ENCODE results near the gene CX3CR1.

The CX3CR1 gene

DNA sequence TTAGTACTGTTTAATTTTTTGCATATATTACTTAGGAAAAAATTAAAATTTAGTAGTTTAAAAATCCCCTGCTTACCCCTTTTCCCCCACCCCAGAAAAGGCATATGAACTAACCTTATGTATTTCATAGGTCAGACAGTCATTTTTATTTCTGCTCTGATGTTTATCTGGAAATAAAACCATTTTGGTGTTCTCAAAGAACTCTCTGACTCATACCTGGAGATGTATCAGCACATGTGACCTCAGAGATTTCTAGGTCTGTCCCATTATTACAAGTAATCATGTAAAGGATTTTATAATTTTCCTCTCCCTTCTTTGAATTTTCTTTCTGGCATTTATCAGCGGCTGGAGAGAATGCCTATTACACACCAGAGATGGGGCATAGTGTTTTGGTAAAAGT lies 35.6 kb upstream of the CX3CR1 start:
- DNase-seq (ENCODE audit: low spot score in 2 of 2) = no peak
- no peak for ATAC-seq (replicated peaks; ENCODE audit: extremely low read depth, poor library complexity, severe bottlenecking)
- peaks cover 30% of the 10 kb centered on the region for H3K27me3 Mint-ChIP-seq
- H3K27ac Mint-ChIP-seq (ENCODE audit: low read depth) = no peak overlapping the region
- peaks cover 1% of the 10 kb centered on the region for H3K36me3 Mint-ChIP-seq (ENCODE audit: insufficient read depth)
- H3K9me3 Mint-ChIP-seq = peaks cover 11% of the 10 kb centered on the region
- no peaks in the 10 kb centered on the region for H3K4me1 Mint-ChIP-seq
- H3K4me3 Mint-ChIP-seq = no peak overlapping the region

DNA sequence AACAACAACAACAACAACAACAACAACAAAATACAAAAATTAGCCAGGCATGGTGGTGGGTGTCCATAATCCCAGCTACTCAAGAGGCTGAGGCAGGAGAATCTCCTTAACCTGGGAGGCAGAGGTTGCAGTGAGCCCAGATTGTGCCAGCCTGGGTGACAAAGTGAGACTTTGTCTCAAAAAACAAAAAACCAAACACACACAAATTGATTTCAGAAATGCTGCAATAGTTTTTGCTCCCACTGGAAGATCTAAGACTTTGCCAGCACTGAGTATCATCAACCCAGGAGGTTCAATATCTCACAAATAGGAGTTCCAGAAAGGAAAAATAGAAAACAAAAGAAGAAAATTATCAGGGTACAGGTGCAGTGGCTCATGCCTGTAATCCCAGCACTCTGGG lies 33.5 kb upstream of the CX3CR1 start:
- no peak for DNase-seq (ENCODE audit: low spot score in 2 of 2)
- Mint-ChIP-seq H3K9me3 (peaks cover 11% of the 10 kb centered on the region), H3K4me3 (no peak overlapping the region), H3K27me3 (peaks cover 29% of the 10 kb centered on the region), H3K27ac (ENCODE audit: low read depth) (no peak overlapping the region), H3K4me1 (no peaks in the 10 kb centered on the region), H3K36me3 (ENCODE audit: insufficient read depth) (peaks cover 1% of the 10 kb centered on the region)
- no peak for ATAC-seq (replicated peaks; ENCODE audit: extremely low read depth, poor library complexity, severe bottlenecking)

DNA sequence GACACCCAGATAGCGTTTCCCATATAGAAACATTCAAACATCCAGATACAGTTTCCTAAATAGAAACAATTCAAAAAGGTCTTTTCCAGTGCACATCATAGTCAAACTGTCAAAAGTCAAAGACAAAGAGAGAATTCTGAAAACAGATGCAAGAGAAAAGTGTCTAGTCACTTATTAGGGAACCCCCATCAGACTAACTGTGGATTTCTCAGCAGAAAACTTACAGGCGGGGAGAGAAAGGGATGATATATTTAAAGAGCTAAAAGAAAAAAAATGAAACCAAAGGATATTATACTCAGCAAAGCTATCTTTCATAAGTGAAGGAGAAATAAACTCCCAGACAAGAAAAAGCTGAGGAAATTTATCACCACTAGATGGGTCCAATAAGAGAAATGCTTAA lies 22.3 kb upstream of the CX3CR1 start:
- H3K36me3 Mint-ChIP-seq (ENCODE audit: insufficient read depth) = no peaks in the 10 kb centered on the region
- ATAC-seq (replicated peaks; ENCODE audit: extremely low read depth, poor library complexity, severe bottlenecking) = no peak
- peaks cover 40% of the 10 kb centered on the region for H3K9me3 Mint-ChIP-seq
- no peak for DNase-seq (ENCODE audit: low spot score in 2 of 2)
- no peak overlapping the region for H3K27ac Mint-ChIP-seq (ENCODE audit: low read depth)
- peaks cover 79% of the 10 kb centered on the region for H3K27me3 Mint-ChIP-seq
- no peaks in the 10 kb centered on the region for H3K4me1 Mint-ChIP-seq
- no peak overlapping the region for H3K4me3 Mint-ChIP-seq

DNA sequence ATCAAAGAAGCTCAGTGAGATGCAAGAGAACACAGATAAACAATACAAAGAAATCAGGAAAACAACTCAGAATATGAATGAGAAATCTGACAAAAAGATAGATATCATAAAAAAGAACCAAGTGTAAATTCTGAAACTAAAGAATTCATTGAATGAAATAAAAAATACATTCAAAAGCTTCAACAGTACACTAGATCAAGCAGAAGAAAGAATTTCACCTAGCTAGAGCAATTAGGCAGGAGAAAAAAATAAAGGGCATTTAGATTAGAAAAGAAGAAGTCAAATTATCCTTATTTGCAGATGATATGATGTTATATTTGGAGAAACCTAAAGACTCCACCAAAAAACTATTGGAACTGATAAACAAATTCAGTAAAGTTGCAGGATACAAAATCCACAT lies 19.4 kb upstream of the CX3CR1 start:
- peaks cover 55% of the 10 kb centered on the region for H3K27me3 Mint-ChIP-seq
- H3K36me3 Mint-ChIP-seq (ENCODE audit: insufficient read depth) = no peaks in the 10 kb centered on the region
- no peaks in the 10 kb centered on the region for H3K4me1 Mint-ChIP-seq
- no peak overlapping the region for H3K27ac Mint-ChIP-seq (ENCODE audit: low read depth)
- ATAC-seq (replicated peaks; ENCODE audit: extremely low read depth, poor library complexity, severe bottlenecking) (no peak), DNase-seq (ENCODE audit: low spot score in 2 of 2) (no peak)
- peaks cover 34% of the 10 kb centered on the region for H3K9me3 Mint-ChIP-seq
- no peak overlapping the region for H3K4me3 Mint-ChIP-seq

DNA sequence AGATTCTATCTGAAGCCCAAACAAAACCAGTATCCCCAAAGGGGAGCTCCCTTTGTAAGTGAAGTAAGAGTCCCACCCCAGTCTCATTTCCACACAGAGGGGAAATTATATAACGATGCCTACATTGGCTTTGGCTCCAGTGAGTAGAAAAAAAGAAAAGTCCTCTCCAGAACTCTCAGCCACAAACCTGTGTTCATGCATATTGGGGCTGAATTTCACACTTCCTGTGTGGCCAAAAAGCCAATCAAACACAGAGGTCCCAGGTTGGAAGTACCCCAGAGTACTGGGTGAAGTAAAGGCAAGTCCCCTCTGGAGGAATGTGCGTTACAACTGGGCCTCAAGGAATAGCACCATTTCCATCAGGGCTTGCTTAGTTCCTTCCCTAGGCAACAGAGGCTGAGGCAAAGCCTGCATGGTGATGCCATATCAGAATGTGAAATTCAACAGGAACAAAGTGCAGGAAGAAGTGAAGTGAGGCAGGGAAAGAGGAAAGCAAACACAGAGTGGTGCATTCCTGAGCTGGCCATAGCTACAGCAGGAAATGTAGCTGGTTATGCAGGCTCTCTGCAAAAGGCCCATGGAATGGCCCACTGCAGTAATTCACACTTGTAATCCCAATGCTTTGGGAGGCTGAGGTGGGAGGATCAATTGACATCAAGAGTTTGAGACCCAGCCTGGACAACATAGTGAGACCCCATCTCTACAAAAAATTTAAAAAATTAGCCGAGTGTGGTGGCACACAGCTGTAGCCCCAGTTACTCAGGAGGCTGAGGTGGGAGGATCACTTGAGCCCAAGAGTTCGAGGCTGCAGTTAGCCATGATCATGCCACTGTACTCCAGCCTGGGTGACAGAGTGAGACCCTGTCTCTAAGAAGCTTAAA lies 16.6 kb upstream of the CX3CR1 start:
- peaks cover 28% of the 10 kb centered on the region for H3K27me3 Mint-ChIP-seq
- H3K4me1 Mint-ChIP-seq = peaks cover 5% of the 10 kb centered on the region
- ATAC-seq (replicated peaks; ENCODE audit: extremely low read depth, poor library complexity, severe bottlenecking) (no peak), DNase-seq (ENCODE audit: low spot score in 2 of 2) (no peak)
- H3K4me3 Mint-ChIP-seq = no peak overlapping the region
- H3K36me3 Mint-ChIP-seq (ENCODE audit: insufficient read depth) = peaks cover 3% of the 10 kb centered on the region
- no peak overlapping the region for H3K27ac Mint-ChIP-seq (ENCODE audit: low read depth)
- H3K9me3 Mint-ChIP-seq = peaks cover 26% of the 10 kb centered on the region

DNA sequence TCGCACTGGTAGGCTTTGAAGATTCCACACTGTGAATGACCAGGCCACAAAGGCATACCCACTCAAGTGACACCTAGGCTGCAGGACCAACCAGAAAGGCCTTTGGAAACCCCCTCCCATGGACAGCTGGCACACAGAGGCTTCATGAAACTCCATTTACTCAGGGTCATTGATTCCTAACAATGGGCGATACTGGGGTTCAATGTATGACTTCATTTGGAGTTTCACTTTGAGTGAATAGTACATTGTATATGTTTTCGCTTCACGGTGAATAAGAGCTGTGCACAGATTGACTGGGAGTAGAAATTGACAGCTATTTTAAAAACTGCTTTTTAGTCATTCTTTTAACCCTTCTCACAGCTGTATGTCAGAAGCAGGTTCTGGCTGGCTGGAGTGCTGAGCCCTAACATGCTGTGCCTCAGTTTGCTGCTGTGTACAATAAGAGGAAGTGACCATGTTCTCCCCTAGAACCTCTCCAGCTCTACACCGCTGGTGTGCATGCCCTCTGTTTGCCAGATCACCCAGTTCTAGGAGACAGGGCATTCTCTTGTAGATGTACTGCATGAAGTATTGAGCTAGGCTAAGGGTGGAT lies 15.4 kb upstream of the CX3CR1 start:
- H3K4me3 Mint-ChIP-seq = no peak overlapping the region

DNA sequence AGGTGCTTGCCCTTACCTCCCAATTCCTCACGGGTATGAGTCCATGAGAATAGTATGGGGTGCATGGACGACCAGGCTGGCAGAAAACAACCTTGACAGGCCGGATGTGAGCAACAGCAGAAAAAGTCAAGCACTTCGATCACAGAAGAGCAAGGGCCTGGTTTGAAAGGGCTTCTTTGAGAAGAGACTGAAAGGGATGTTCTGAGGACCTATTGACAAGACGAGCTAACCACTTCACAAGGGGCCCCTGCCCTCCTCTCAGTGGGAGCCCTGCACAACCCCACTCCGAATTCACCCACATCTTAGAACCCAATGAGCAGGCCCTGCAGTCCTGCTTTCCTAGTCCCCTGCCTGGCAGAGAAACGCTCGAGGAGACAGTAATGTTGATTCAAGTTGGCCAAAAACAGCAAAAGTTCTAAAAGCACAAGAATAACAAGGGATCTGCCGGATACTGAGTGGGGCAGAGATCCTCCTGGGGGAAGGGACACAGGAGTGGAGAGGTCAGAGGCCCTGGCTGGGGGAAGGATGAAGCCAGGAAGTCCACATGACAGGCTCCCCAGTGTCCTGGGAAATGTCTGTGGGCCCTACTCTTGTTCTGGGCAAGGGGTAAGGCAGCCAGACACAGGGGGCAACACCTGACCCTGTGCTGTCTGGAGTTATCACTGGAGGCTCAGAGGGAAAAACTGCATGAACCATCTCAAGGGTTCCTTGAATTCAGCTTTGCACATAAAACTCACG lies 14.8 kb upstream of the CX3CR1 start:
- peaks cover 5% of the 10 kb centered on the region for H3K4me1 Mint-ChIP-seq
- peaks cover 10% of the 10 kb centered on the region for H3K27me3 Mint-ChIP-seq
- DNase-seq (ENCODE audit: low spot score in 2 of 2) = no peak
- no peak overlapping the region for H3K27ac Mint-ChIP-seq (ENCODE audit: low read depth)
- H3K9me3 Mint-ChIP-seq = peaks cover 10% of the 10 kb centered on the region
- no peak overlapping the region for H3K4me3 Mint-ChIP-seq
- no peak for ATAC-seq (replicated peaks; ENCODE audit: extremely low read depth, poor library complexity, severe bottlenecking)
- H3K36me3 Mint-ChIP-seq (ENCODE audit: insufficient read depth) = peaks cover 3% of the 10 kb centered on the region

More for the DNA sequence above, 15.4 kb upstream of the CX3CR1 start:
- no peak overlapping the region for H3K27ac Mint-ChIP-seq (ENCODE audit: low read depth)
- H3K27me3 Mint-ChIP-seq = peaks cover 17% of the 10 kb centered on the region
- ATAC-seq (replicated peaks; ENCODE audit: extremely low read depth, poor library complexity, severe bottlenecking) (no peak), DNase-seq (ENCODE audit: low spot score in 2 of 2) (no peak)
- H3K9me3 Mint-ChIP-seq = peaks cover 17% of the 10 kb centered on the region
- peaks cover 5% of the 10 kb centered on the region for H3K4me1 Mint-ChIP-seq
- peaks cover 3% of the 10 kb centered on the region for H3K36me3 Mint-ChIP-seq (ENCODE audit: insufficient read depth)

DNA sequence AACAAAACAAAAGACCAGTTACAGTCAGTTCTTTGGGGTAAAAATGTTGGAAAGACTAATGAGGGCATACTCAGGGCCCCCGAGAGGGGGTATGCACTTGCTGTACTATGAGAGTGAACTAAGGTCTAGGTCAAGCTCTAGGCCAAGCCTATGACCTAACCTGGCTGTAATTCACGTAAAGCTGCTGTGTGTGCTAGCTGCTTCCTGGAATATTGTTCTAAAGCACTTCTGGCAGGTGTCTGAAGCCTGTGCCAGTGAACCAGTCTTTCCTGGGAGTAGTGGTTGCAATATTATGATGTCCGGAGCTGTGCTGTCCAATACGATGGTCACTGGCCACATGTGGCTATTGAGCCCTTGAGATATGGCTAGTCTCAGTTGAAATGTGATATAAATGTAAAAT lies 13.1 kb upstream of the CX3CR1 start:
- ATAC-seq (replicated peaks; ENCODE audit: extremely low read depth, poor library complexity, severe bottlenecking) (no peak), DNase-seq (ENCODE audit: low spot score in 2 of 2) (no peak)
- Mint-ChIP-seq H3K4me3 (no peak overlapping the region), H3K27me3 (no peaks in the 10 kb centered on the region), H3K4me1 (peaks cover 10% of the 10 kb centered on the region), H3K36me3 (ENCODE audit: insufficient read depth) (peaks cover 3% of the 10 kb centered on the region), H3K9me3 (no peaks in the 10 kb centered on the region), H3K27ac (ENCODE audit: low read depth) (no peak overlapping the region)

DNA sequence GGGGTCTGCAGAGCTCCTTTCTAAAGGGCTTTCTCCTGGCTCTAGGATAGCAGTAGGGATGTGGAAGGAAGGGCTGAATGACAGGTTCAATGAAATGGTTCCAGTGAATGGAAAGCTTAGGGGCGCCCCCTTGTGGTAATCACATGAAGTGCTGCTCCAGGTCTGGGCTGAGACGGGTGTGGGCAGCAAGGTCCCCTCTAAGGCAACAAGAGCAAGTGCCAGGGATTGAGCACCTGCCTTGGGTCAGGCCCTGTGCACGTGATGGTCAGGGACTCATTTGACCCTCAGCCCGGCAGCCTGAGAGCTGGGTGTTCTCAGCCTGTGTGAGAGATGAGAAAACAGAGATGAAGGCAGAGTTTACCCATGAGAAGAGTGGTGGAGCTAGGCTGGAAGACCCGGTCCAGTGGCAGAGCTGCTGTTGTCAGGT lies 12.1 kb upstream of the CX3CR1 start:
- peak; percentile 20 for ATAC-seq (replicated peaks; ENCODE audit: extremely low read depth, poor library complexity, severe bottlenecking)
- Mint-ChIP-seq H3K4me3 (no peak overlapping the region), H3K4me1 (peaks cover 14% of the 10 kb centered on the region)

DNA sequence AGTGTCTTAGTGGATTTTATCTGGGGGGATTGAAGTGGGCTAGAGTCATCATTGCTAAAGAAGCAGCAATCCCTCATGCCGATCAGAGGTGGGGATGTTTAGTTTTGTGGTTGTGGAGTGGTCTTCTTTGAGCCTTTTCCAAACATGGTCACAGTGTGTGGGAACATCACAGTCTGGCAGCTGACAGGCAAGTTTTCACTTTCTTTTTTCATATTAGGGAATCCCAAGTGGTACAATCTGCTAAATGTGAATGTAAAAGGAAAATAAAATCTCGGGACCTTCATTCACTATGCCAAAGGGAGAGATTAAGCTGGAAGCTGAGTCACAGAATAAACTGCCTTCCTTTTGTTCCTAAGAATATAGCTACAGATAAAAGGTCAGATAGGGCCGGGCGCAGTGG lies 10.4 kb upstream of the CX3CR1 start:
- Mint-ChIP-seq H3K4me1 (peaks cover 14% of the 10 kb centered on the region), H3K9me3 (no peaks in the 10 kb centered on the region), H3K27me3 (no peaks in the 10 kb centered on the region), H3K27ac (ENCODE audit: low read depth) (no peak overlapping the region), H3K36me3 (ENCODE audit: insufficient read depth) (peaks cover 3% of the 10 kb centered on the region), H3K4me3 (no peak overlapping the region)
- no peak for ATAC-seq (replicated peaks; ENCODE audit: extremely low read depth, poor library complexity, severe bottlenecking)
- DNase-seq (ENCODE audit: low spot score in 2 of 2) = no peak

More for the DNA sequence above, 12.1 kb upstream of the CX3CR1 start:
- H3K36me3 Mint-ChIP-seq (ENCODE audit: insufficient read depth) = peaks cover 3% of the 10 kb centered on the region
- peak; percentile 62 to 75 for DNase-seq (ENCODE audit: low spot score in 2 of 2)
- H3K9me3 Mint-ChIP-seq = no peaks in the 10 kb centered on the region
- peak overlapping the region; percentile 29 for H3K27ac Mint-ChIP-seq (ENCODE audit: low read depth)
- no peaks in the 10 kb centered on the region for H3K27me3 Mint-ChIP-seq

DNA sequence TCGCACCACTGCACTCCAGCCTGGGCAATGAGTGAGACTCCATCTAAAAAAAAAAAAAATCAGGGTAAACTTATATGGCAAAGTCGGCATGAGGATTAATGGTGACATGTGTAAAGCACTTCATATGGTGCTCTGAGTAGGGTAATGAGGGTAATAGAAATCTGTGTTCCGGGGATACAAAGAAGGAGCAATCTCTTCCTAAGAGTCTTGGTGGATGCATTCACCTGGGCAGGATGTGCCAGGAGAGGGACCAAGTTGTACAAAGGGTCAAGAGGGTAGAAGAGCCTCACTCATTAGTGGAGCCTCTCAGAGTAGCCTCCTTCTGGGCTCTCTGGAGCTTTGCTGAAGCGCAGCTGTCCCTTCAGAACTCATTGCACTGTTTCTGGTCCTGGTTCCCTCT lies 9.3 kb upstream of the CX3CR1 start:
- ATAC-seq (replicated peaks; ENCODE audit: extremely low read depth, poor library complexity, severe bottlenecking) (no peak), DNase-seq (ENCODE audit: low spot score in 2 of 2) (no peak)
- Mint-ChIP-seq H3K27ac (ENCODE audit: low read depth) (no peak overlapping the region), H3K4me3 (no peak overlapping the region), H3K9me3 (no peaks in the 10 kb centered on the region), H3K4me1 (peaks cover 22% of the 10 kb centered on the region), H3K27me3 (no peaks in the 10 kb centered on the region), H3K36me3 (ENCODE audit: insufficient read depth) (peaks cover 3% of the 10 kb centered on the region)

DNA sequence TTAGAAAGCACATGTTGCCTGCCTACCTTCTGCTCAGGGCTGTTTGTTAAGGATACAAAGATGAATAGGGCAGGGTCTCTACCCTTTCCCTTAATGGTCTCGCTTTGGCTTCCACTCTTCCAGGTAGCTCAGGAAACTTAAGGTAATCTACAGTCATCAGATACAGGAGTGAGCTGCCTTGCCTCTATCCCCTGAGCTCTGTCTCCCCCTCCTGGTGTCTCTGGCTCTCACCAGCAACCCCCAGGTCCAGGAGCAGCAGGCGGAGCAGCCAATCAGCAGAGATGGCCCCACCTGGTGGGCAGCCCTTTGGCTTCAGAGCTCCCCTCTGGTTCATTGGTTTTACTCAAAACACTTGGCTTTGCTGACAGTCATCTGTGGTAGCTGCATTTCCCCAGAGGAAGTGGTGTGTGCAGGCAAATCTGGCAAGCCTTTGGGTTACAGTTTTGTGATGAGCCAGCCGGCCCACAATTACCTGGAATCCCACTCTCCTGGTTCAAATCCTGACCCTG lies 8.5 kb upstream of the CX3CR1 start:
- H3K4me3 Mint-ChIP-seq = no peak overlapping the region
- H3K36me3 Mint-ChIP-seq (ENCODE audit: insufficient read depth) = peaks cover 3% of the 10 kb centered on the region
- ATAC-seq (replicated peaks; ENCODE audit: extremely low read depth, poor library complexity, severe bottlenecking) (peak; percentile 96), DNase-seq (ENCODE audit: low spot score in 2 of 2) (peak; percentile 68 to 79)
- no peaks in the 10 kb centered on the region for H3K9me3 Mint-ChIP-seq
- peak overlapping the region; percentile 2 for H3K27ac Mint-ChIP-seq (ENCODE audit: low read depth)
- peaks cover 22% of the 10 kb centered on the region for H3K4me1 Mint-ChIP-seq
- H3K27me3 Mint-ChIP-seq = no peaks in the 10 kb centered on the region
